ENCODE results near the gene CAMTA1. TPM values are rescaled to one million over a fixed set of nuclear protein-coding genes. Genes with fewer than 3 reads are reported as not detected.

Gene CAMTA1
- total RNA-seq, 1 donor from 2014 or later: 81.6 TPM

DNA sequence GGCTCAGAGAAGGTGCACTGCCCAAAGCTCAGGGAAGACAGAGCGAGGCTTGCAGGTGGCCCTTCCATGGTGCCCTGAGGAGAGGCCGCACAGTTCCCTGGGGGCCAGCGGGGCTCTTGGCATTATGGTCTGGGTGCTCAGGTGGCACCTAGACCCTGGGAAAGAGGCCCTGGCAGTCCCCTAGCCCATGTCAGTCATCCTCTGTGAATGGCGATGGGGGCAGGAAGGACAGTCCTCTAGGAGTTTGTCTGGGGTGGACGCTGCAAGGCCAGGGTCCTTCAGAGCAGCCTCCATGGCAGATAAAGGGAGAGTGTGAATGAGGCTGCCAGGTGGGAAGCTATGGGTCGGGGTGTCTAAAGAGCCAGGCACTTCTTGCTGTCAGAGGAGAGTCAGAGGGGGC, 640.0 kb downstream of the CAMTA1 start:
- H3K4me1 Mint-ChIP-seq (ENCODE audit: unreplicated experiment): peaks cover 7% of the 10 kb centered on the region
- H3K27ac Mint-ChIP-seq (ENCODE audit: unreplicated experiment): no peak overlapping the region
- no peak overlapping the region for H3K4me3 Mint-ChIP-seq (ENCODE audit: unreplicated experiment)
- no peaks in the 10 kb centered on the region for H3K9me3 Mint-ChIP-seq (ENCODE audit: unreplicated experiment)
- no peaks in the 10 kb centered on the region for H3K36me3 Mint-ChIP-seq (ENCODE audit: unreplicated experiment)
- DNase-seq (ENCODE audit: extremely low spot score, unreplicated experiment): no peak
- TF ChIP-seq, protein P1, sequence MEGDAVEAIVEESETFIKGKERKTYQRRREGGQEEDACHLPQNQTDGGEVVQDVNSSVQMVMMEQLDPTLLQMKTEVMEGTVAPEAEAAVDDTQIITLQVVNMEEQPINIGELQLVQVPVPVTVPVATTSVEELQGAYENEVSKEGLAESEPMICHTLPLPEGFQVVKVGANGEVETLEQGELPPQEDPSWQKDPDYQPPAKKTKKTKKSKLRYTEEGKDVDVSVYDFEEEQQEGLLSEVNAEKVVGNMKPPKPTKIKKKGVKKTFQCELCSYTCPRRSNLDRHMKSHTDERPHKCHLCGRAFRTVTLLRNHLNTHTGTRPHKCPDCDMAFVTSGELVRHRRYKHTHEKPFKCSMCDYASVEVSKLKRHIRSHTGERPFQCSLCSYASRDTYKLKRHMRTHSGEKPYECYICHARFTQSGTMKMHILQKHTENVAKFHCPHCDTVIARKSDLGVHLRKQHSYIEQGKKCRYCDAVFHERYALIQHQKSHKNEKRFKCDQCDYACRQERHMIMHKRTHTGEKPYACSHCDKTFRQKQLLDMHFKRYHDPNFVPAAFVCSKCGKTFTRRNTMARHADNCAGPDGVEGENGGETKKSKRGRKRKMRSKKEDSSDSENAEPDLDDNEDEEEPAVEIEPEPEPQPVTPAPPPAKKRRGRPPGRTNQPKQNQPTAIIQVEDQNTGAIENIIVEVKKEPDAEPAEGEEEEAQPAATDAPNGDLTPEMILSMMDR (IDR thresholded peaks at IDR 0.05): no peak
- no peaks in the 10 kb centered on the region for H3K27me3 Mint-ChIP-seq (ENCODE audit: unreplicated experiment)

DNA sequence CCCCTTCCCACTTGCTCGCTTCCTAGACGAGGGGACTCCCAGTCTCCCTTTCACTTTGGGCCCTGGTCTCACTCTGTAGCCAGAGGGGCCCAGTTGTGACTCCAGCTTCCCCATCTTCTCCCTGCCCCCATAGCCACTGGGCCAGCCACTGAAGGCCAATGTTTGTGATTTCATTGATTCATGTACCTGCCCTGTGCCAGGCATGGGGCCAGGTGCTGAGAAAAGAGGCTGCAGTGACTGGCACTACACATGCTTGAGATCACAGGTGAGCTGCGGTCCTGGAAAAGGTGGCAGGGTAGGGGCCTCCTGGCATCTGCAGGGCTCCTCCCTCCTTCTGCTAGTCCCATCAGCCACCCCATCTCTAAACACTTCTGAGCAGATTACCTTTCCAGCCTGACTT, 640.5 kb downstream of the CAMTA1 start:
- Mint-ChIP-seq H3K36me3 (ENCODE audit: unreplicated experiment) (no peaks in the 10 kb centered on the region), H3K9me3 (ENCODE audit: unreplicated experiment) (no peaks in the 10 kb centered on the region), H3K4me1 (ENCODE audit: unreplicated experiment) (peaks cover 7% of the 10 kb centered on the region), H3K27me3 (ENCODE audit: unreplicated experiment) (no peaks in the 10 kb centered on the region), H3K4me3 (ENCODE audit: unreplicated experiment) (no peak overlapping the region), H3K27ac (ENCODE audit: unreplicated experiment) (no peak overlapping the region)
- DNase-seq (ENCODE audit: extremely low spot score, unreplicated experiment): no peak
- TF ChIP-seq, protein P1 (IDR thresholded peaks at IDR 0.05): no peak

DNA sequence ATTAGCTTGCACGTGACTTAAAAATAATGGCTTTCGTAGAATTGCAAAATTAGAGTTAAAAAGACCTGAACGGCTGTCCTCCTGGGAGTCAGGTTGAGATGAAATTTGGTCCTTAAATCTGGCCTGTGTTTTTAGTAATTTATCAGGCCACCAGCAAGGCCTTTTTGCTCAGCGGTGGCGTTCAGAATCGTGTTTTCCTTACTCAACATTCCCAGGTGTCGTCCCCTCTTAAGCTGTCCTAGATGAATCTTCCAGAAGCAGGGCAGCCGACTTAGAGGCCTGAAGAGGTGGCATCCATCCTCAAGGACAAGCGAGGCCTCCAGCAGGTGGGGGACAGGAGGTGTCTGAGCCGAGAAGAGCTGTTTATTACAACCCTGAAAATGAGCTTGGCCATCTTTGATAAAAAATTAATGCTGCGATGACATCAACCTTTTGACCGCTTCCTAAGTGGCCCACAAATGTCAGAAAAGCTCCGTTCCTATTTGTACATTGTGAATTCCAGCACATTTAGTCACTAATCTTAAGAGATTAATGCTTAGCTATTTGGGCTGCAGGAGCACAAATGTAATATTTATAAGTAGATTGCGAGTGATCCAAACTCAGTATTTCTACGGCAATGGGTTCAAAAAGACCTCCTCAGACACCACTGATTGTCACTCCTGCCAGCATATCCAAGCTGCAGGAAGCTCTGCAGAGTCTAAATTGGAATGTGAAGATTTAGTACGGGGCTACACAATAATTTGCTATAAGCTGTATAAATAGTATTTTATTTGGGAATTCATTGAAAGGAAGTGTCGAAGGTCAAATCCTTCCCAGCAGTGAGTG, 641.7 kb downstream of the CAMTA1 start:
- TF ChIP-seq, protein P1 (IDR thresholded peaks at IDR 0.05): no peak
- H3K36me3 Mint-ChIP-seq (ENCODE audit: unreplicated experiment): no peaks in the 10 kb centered on the region
- H3K9me3 Mint-ChIP-seq (ENCODE audit: unreplicated experiment): no peaks in the 10 kb centered on the region

DNA sequence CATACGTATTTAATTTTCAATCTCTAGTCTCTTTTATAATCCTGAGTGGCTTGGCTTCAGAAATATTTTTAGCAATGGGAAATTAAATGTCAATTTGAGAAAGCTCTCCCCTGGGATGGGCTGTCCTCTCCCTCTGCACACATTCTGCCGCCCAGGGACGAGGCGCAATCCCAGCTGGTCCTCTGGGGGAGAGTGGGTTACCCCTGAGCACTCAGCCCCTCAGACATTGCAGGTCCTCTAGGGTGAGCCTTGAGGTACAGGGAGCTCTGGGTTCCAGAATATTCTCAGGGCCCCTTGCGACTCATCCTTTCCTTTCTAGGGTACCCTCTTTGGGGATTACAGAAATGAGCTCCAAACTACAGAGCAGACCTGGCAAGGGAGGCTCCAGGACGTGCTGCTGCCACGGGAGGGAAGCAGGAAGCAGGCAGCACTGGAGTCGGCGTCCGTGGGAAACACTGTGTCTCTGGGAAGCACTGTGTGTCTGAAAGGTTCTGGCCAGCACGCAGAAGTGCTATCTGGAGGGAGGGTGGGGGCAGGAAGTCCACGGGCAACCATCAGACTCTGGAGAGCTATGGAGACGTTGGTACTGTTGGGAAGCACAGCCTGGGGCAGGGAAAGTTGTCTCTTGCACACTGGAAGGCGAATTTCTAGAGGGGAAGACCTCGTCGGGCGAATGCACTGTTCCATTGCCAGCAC, 642.5 kb downstream of the CAMTA1 start:
- Mint-ChIP-seq H3K4me3 (ENCODE audit: unreplicated experiment) (no peak overlapping the region), H3K9me3 (ENCODE audit: unreplicated experiment) (no peaks in the 10 kb centered on the region), H3K27ac (ENCODE audit: unreplicated experiment) (no peak overlapping the region), H3K36me3 (ENCODE audit: unreplicated experiment) (no peaks in the 10 kb centered on the region), H3K27me3 (ENCODE audit: unreplicated experiment) (no peaks in the 10 kb centered on the region), H3K4me1 (ENCODE audit: unreplicated experiment) (peaks cover 16% of the 10 kb centered on the region)
- no peak for DNase-seq (ENCODE audit: extremely low spot score, unreplicated experiment)
- TF ChIP-seq, protein P1 (IDR thresholded peaks at IDR 0.05): no peak

More for the DNA sequence above, 641.7 kb downstream of the CAMTA1 start:
- Mint-ChIP-seq H3K4me1 (ENCODE audit: unreplicated experiment) (peaks cover 16% of the 10 kb centered on the region), H3K27me3 (ENCODE audit: unreplicated experiment) (no peaks in the 10 kb centered on the region), H3K4me3 (ENCODE audit: unreplicated experiment) (no peak overlapping the region), H3K27ac (ENCODE audit: unreplicated experiment) (no peak overlapping the region)
- DNase-seq (ENCODE audit: extremely low spot score, unreplicated experiment): no peak

DNA sequence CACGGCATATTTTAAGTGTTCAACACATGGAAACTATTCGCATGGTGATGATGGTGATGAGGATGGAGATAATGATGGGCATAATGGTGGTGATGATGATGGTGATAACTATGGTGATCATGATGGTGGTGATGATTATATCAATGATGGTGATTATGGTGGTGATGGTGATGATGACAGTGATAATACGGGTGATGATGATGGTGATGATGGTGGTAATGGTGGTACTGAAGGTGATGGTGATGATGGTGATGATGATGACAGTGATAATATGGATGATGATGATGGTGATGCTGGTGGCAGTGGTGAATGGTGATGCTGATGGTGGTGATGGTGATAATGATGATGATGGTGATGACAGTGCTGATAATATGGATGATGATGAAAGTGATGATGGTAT, 644.0 kb downstream of the CAMTA1 start:
- Mint-ChIP-seq H3K27me3 (ENCODE audit: unreplicated experiment) (no peaks in the 10 kb centered on the region), H3K4me3 (ENCODE audit: unreplicated experiment) (no peak overlapping the region), H3K9me3 (ENCODE audit: unreplicated experiment) (no peaks in the 10 kb centered on the region), H3K4me1 (ENCODE audit: unreplicated experiment) (peaks cover 19% of the 10 kb centered on the region), H3K27ac (ENCODE audit: unreplicated experiment) (no peak overlapping the region), H3K36me3 (ENCODE audit: unreplicated experiment) (no peaks in the 10 kb centered on the region)
- TF ChIP-seq, protein P1 (IDR thresholded peaks at IDR 0.05): no peak
- no peak for DNase-seq (ENCODE audit: extremely low spot score, unreplicated experiment)
